MM.1S (cell line): ENCODE data around the gene TTC6.

Experiments
- DNase-seq: peaks from one replicate; pipeline ENCODE4 v3.0.0-alpha.2; 2015
- H2AFZ ChIP-seq: fragments of 300-600 bp; sonication (generic); 2 replicates; pipeline ENCODE4 v1.6.0; 2016; ENCODE audit warnings: antibody characterized with exemption, low read length
- H3F3A ChIP-seq: fragments of 300-600 bp; sonication (generic); 2 replicates; pipeline ENCODE4 v1.6.1; 2016; ENCODE audit warnings: mild to moderate bottlenecking, antibody characterized with exemption, low read length, moderate library complexity, mixed read lengths; ENCODE audit not compliant: insufficient read depth
- H3K27ac ChIP-seq: fragments of 300-600 bp; sonication (generic); 2 replicates; pipeline ENCODE4 v1.5.1; 2016; ENCODE audit warnings: mild to moderate bottlenecking, low read length
- H3K27me3 ChIP-seq: fragments of 300-600 bp; sonication (generic); replicated peaks from 2 replicates; pipeline ENCODE4 v1.6.0; 2016; ENCODE audit warnings: low read length; ENCODE audit not compliant: insufficient read depth
- H3K36me3 ChIP-seq: fragments of 300-600 bp; sonication (generic); replicated peaks from 2 replicates; pipeline ENCODE4 v1.6.1; 2016; ENCODE audit warnings: mild to moderate bottlenecking, low read length, mixed read lengths; ENCODE audit not compliant: insufficient read depth
- H3K4me1 ChIP-seq: fragments of 300-600 bp; sonication (generic); 2 replicates; pipeline ENCODE4 v1.6.1; 2016; ENCODE audit warnings: low read length, mixed read lengths
- H3K4me2 ChIP-seq: fragments of 300-600 bp; sonication (generic); 2 replicates; pipeline ENCODE4 v1.6.0; 2016; ENCODE audit warnings: low read depth, low read length
- H3K4me3 ChIP-seq: fragments of 300-600 bp; sonication (generic); 2 replicates; pipeline ENCODE4 v1.5.1; 2016; ENCODE audit warnings: low read length, mixed read lengths
- H3K79me2 ChIP-seq: fragments of 300-600 bp; sonication (generic); 2 replicates; pipeline ENCODE4 v1.6.1; 2016; ENCODE audit warnings: mixed run types, low read length, mixed read lengths
- H3K9ac ChIP-seq: fragments of 300-600 bp; sonication (generic); 2 replicates; pipeline ENCODE4 v1.6.1; 2016; ENCODE audit warnings: low read length, mixed read lengths
- H3K9me2 ChIP-seq: fragments of 300-600 bp; sonication (generic); replicated peaks from 2 replicates; pipeline ENCODE4 v1.6.1; 2016; ENCODE audit warnings: mild to moderate bottlenecking, low read length, mixed read lengths; ENCODE audit not compliant: insufficient read depth
- H3K9me3 ChIP-seq: fragments of 300-600 bp; sonication (generic); replicated peaks from 2 replicates; pipeline ENCODE4 v1.6.1; 2016; ENCODE audit warnings: mild to moderate bottlenecking, low read length, mixed read lengths; ENCODE audit not compliant: insufficient read depth
- H4K20me1 ChIP-seq: fragments of 300-600 bp; sonication (generic); 2 replicates; pipeline ENCODE4 v1.6.1; 2016; ENCODE audit warnings: mild to moderate bottlenecking, low read length, moderate library complexity, mixed read lengths; ENCODE audit not compliant: insufficient read depth
- CTCF ChIP-seq: fragments of 300-600 bp; sonication (generic); IDR thresholded peaks from 2 replicates; pipeline ENCODE4 v1.5.1; 2016; ENCODE audit warnings: antibody characterized with exemption, low read length, mixed read lengths
- EZH2 ChIP-seq: fragments of 300-600 bp; sonication (generic); optimal IDR thresholded peaks from 2 replicates; pipeline ENCODE3; 2017; ENCODE audit warnings: low read depth, mild to moderate bottlenecking, antibody characterized with exemption, low read length, mixed read lengths
- EZH2phosphoT487 ChIP-seq: fragments of 300-600 bp; sonication (generic); IDR thresholded peaks from 2 replicates; pipeline ENCODE4 v1.6.1; 2018; ENCODE audit warnings: antibody characterized with exemption, low read length

Gene TTC6

GRCh38 chr14:37596790-37597472 lies 1.5 kb downstream of the TTC6 start:
- no peaks in the 10 kb centered on the region for H3K9me3 ChIP-seq
- no peak overlapping the region for H3K27ac ChIP-seq
- H3K4me2 ChIP-seq: no peak overlapping the region
- peaks cover 7% of the 10 kb centered on the region for H3F3A ChIP-seq
- H3K4me1 ChIP-seq: no peaks in the 10 kb centered on the region
- H4K20me1 ChIP-seq: no peaks in the 10 kb centered on the region
- H3K4me3 ChIP-seq: no peak overlapping the region
- no peak overlapping the region for H3K9ac ChIP-seq
- H3K27me3 ChIP-seq: no peaks in the 10 kb centered on the region
- H3K36me3 ChIP-seq: no peaks in the 10 kb centered on the region
- no peak for DNase-seq
- H3K9me2 ChIP-seq: no peaks in the 10 kb centered on the region
- peaks cover 13% of the 10 kb centered on the region for H3K79me2 ChIP-seq
- no peak overlapping the region for H2AFZ ChIP-seq
- TF ChIP-seq CTCF (no peak), EZH2 (no peak), EZH2phosphoT487 (no peak)

- no peak overlapping the region for H3K27ac ChIP-seq
- H3K36me3 ChIP-seq: no peaks in the 10 kb centered on the region
- no peaks in the 10 kb centered on the region for H3K4me1 ChIP-seq
- no peaks in the 10 kb centered on the region for H3K9me3 ChIP-seq
- no peak overlapping the region for H3K9ac ChIP-seq
- no peak overlapping the region for H2AFZ ChIP-seq
- no peaks in the 10 kb centered on the region for H3K9me2 ChIP-seq
- no peaks in the 10 kb centered on the region for H4K20me1 ChIP-seq
- no peaks in the 10 kb centered on the region for H3K27me3 ChIP-seq
- H3K79me2 ChIP-seq: peaks cover 13% of the 10 kb centered on the region
- H3K4me3 ChIP-seq: no peak overlapping the region
- H3F3A ChIP-seq: peaks cover 7% of the 10 kb centered on the region
- H3K4me2 ChIP-seq: no peak overlapping the region
- TF ChIP-seq EZH2phosphoT487 (no peak), CTCF (no peak), EZH2 (no peak)
- no peak for DNase-seq
Measured at GRCh38 chr14:37597538-37597913, 2.1 kb downstream of the TTC6 start.

- no peaks in the 10 kb centered on the region for H3K9me2 ChIP-seq
- H3K4me1 ChIP-seq: no peaks in the 10 kb centered on the region
- H3K4me3 ChIP-seq: no peak overlapping the region
- DNase-seq: no peak
- no peaks in the 10 kb centered on the region for H3K27me3 ChIP-seq
- H3K27ac ChIP-seq: no peak overlapping the region
- H3F3A ChIP-seq: peaks cover 7% of the 10 kb centered on the region
- no peaks in the 10 kb centered on the region for H3K9me3 ChIP-seq
- H4K20me1 ChIP-seq: no peaks in the 10 kb centered on the region
- no peaks in the 10 kb centered on the region for H3K36me3 ChIP-seq
- H2AFZ ChIP-seq: no peak overlapping the region
- no peak overlapping the region for H3K9ac ChIP-seq
- H3K4me2 ChIP-seq: no peak overlapping the region
- peaks cover 9% of the 10 kb centered on the region for H3K79me2 ChIP-seq
- no peak for TF ChIP-seq EZH2
- no peak for TF ChIP-seq CTCF
- no peak for TF ChIP-seq EZH2phosphoT487
Measured at GRCh38 chr14:37597914-37598746, 2.7 kb downstream of the TTC6 start.
